C4-2B (cell line): ENCODE measurements around the gene MSN.

Experiments
- ZFX ChIP-seq: fragments of 450-650 bp; IDR thresholded peaks from 2 replicates; pipeline ENCODE4 v1.6.1; 2017
- TF ChIP-seq, protein P1 (sequence below): fragments of 450-650 bp; conservative IDR thresholded peaks from 2 replicates; pipeline ENCODE4 v1.5.1; 2017; ENCODE audit warnings: mild to moderate bottlenecking

DNA sequence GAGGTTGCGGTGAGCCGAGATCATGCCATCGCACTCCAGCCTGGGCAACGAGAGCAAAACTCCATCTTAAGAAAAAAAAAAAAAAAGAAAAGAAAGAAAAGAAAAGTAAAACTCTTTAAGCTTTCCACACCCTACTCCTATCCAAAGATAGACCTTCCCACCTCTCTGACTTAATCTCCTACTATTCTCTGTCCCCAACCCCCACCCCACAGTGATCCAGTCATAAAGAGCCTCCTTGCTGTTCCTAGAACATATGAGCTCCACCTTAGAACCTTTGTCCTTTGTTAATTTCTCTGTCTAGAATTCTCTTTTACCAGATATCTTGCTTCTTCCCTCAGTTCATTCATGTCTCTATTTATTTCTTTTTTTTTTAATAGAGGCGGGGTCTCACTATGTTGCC lies 30.1 kb upstream of the MSN start:
- TF ChIP-seq, protein P1, sequence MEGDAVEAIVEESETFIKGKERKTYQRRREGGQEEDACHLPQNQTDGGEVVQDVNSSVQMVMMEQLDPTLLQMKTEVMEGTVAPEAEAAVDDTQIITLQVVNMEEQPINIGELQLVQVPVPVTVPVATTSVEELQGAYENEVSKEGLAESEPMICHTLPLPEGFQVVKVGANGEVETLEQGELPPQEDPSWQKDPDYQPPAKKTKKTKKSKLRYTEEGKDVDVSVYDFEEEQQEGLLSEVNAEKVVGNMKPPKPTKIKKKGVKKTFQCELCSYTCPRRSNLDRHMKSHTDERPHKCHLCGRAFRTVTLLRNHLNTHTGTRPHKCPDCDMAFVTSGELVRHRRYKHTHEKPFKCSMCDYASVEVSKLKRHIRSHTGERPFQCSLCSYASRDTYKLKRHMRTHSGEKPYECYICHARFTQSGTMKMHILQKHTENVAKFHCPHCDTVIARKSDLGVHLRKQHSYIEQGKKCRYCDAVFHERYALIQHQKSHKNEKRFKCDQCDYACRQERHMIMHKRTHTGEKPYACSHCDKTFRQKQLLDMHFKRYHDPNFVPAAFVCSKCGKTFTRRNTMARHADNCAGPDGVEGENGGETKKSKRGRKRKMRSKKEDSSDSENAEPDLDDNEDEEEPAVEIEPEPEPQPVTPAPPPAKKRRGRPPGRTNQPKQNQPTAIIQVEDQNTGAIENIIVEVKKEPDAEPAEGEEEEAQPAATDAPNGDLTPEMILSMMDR, result no peak
- no peak for TF ChIP-seq ZFX
